Smooth muscle cell of the brain vasculature (primary cell): ENCODE measurements around the gene LSM12.

ENCODE experiments used
- DNase-seq: peaks from one replicate; pipeline ENCODE4 v3.0.0-alpha.2; 2012; ENCODE audit warnings: low read depth, low spot score

LSM12 gene

DNA sequence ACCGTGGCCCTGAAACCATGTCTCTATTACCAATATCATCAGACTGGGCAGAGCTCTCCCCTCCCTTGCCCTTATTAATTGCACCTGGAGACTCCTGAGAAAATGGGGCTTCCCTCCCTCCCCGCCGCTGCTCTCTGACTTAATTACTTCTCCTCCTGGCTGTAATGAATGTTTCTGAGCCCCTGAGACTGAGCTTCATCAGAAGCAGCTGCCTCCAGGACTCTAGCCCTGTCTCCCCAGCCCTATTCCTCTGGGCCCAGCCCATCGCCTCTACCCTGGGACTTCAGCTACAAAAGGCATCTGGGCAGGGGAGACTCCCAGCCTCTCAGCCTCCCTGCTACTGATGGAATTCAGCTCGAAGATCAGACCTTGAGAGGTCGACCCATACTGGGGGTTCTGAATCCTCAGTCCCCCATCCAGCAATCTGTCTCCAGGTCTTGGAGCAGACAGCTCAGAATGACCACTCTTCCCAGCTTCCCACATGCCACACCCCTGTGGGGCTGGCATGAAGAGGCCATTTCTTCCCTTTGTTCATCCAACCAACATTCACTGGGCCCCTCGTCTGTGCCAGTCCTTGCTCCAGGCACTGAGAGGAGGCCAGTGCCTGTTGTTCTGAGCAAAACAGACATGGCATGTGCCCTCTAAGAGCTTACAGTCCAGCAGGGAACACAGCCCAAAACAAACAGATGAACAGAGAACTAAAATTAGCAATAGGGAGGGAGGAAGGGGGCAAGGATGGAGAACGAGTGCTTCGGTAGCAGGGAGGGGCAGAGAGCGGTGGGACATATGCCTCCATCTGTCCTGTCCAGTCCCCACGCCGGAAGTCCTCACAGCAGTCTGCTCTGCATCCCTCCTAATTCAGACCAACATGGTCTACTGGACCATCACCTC lies 79.1 kb downstream of the LSM12 start:
- no peak for DNase-seq

DNA sequence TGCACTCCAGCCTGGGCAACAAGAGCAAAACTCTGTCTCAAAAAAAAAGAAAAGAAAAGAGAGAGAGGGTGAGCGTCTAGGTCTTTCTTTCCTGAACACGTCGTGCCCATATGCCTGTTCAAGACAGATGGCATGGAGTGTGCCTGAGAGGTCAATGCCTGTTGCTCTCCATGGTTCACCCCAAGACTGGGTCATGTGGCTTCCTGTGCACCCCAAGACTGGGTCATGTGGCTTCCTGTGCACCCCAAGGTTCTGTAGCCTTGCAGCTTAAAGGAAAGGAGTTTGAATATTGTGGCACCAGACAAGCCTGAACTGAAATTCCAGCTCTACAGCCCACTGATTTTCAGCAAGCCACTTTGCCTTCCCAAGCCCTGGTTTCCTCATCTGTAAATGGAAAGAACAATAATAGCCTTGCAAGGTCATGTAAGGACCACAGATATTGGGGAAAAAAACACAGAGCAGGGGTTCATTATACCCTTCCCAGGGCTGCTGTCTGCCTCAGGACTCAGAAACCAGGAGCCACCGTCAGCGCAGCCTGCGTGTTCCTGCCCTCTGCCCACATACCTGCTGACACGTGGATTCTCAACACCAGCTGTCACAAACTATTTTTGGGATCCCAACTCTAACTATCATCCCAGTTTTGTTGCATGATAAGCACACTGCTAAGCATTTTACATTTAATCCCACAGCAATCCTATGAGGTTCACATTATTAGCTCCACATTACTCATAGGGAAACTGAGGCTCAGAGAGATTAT lies 80.1 kb downstream of the LSM12 start:
- DNase-seq = no peak

DNA sequence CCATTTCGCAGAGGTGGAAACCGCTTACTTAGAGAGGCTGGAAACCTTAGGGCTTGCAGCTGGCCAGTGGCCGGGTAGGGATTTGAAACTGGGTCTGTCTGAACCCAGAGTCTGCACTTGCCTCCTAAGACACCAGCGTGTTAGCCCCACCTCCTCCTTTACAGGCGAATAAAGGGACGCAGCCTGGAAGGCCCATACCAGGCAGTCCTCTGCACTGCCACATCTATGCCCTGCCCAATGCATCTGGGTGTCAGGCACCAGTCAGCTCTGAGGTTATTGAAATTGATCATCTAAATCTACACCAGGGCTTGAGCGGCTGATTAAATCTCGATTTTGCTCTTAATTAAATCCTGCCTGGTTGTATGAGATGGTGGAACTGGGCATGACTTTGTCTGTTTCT lies 82.0 kb downstream of the LSM12 start:
- DNase-seq = no peak
